HEK293T (cell line): ENCODE measurements around the gene RTCB.
"Not testable (repeated sequence)": the region's sequence is repeated elsewhere in the genome, so short reads cannot be mapped to it uniquely, and the experiment has no call there.

ENCODE experiments used
- CTCF ChIA-PET: fragments of 350-600 bp; formaldehyde crosslinking; extraction: SDS; loops from one replicate; lab custom pipeline; 2021; ENCODE audit warnings: antibody characterized with exemption, inconsistent platforms; lab: Yijun Ruan, JAX
- POLR2A ChIA-PET: fragments of 350-600 bp; formaldehyde crosslinking; extraction: SDS; loops from one replicate; lab custom pipeline; 2020; ENCODE audit warnings: antibody characterized with exemption, inconsistent platforms; lab: Yijun Ruan, JAX
- DNase-seq: peaks from one replicate; pipeline ENCODE4 v3.0.0; 2012; ENCODE audit warnings: mixed read lengths; ENCODE audit errors: extremely low spot score
- ARNT ChIP-seq: fragments of 450-650 bp; IDR thresholded peaks from 2 replicates; pipeline ENCODE4 v1.6.1; 2017; ENCODE audit warnings: mild to moderate bottlenecking
- BHLHE40 ChIP-seq: fragments of 450-650 bp; IDR thresholded peaks from 2 replicates; pipeline ENCODE4 v1.6.1; 2016; ENCODE audit warnings: mild to moderate bottlenecking, moderate library complexity, borderline replicate concordance
- CTBP1 ChIP-seq: fragments of 450-650 bp; IDR thresholded peaks from 2 replicates; pipeline ENCODE4 v1.6.1; 2016; ENCODE audit warnings: borderline replicate concordance
- ELF4 ChIP-seq: fragments of 450-650 bp; IDR thresholded peaks from 2 replicates; pipeline ENCODE4 v1.6.1; 2017; ENCODE audit warnings: antibody characterized with exemption
- FOXA1 ChIP-seq: fragments of 450-650 bp; IDR thresholded peaks from 2 replicates; pipeline ENCODE4 v1.6.1; 2016; ENCODE audit warnings: mild to moderate bottlenecking
- FOXK2 ChIP-seq: fragments of 450-650 bp; IDR thresholded peaks from 2 replicates; pipeline ENCODE4 v1.6.1; 2016; ENCODE audit warnings: mild to moderate bottlenecking
- FOXM1 ChIP-seq: fragments of 450-650 bp; IDR thresholded peaks from 2 replicates; pipeline ENCODE4 v1.6.1; 2017; ENCODE audit warnings: mild to moderate bottlenecking, borderline replicate concordance
- HDGF ChIP-seq: fragments of 450-650 bp; IDR thresholded peaks from 2 replicates; pipeline ENCODE4 v1.6.1; 2017; ENCODE audit warnings: antibody characterized with exemption, borderline replicate concordance
- L3MBTL2 ChIP-seq: fragments of 450-650 bp; conservative IDR thresholded peaks from 2 replicates; pipeline ENCODE4 v1.6.1; 2016; ENCODE audit warnings: mild to moderate bottlenecking
- LEF1 ChIP-seq: fragments of 450-650 bp; IDR thresholded peaks from 2 replicates; pipeline ENCODE4 v1.6.1; 2017; ENCODE audit warnings: mild to moderate bottlenecking, borderline replicate concordance
- NFRKB ChIP-seq: fragments of 450-650 bp; IDR thresholded peaks from 2 replicates; pipeline ENCODE4 v1.6.1; 2016; ENCODE audit warnings: mild to moderate bottlenecking, moderate library complexity
- PKNOX1 ChIP-seq: fragments of 450-650 bp; IDR thresholded peaks from 2 replicates; pipeline ENCODE4 v1.6.1; 2016
- SP1 ChIP-seq: fragments of 450-650 bp; IDR thresholded peaks from 2 replicates; pipeline ENCODE4 v1.6.1; 2017
- SUZ12 ChIP-seq: fragments of 450-650 bp; IDR thresholded peaks from 2 replicates; pipeline ENCODE4 v1.6.1; 2016; ENCODE audit warnings: mild to moderate bottlenecking
- TARDBP ChIP-seq: fragments of 450-650 bp; IDR thresholded peaks from 2 replicates; pipeline ENCODE4 v1.6.1; 2016
- ZNF384 ChIP-seq: fragments of 450-650 bp; IDR thresholded peaks from 2 replicates; pipeline ENCODE4 v1.6.1; 2016

Gene RTCB

DNA sequence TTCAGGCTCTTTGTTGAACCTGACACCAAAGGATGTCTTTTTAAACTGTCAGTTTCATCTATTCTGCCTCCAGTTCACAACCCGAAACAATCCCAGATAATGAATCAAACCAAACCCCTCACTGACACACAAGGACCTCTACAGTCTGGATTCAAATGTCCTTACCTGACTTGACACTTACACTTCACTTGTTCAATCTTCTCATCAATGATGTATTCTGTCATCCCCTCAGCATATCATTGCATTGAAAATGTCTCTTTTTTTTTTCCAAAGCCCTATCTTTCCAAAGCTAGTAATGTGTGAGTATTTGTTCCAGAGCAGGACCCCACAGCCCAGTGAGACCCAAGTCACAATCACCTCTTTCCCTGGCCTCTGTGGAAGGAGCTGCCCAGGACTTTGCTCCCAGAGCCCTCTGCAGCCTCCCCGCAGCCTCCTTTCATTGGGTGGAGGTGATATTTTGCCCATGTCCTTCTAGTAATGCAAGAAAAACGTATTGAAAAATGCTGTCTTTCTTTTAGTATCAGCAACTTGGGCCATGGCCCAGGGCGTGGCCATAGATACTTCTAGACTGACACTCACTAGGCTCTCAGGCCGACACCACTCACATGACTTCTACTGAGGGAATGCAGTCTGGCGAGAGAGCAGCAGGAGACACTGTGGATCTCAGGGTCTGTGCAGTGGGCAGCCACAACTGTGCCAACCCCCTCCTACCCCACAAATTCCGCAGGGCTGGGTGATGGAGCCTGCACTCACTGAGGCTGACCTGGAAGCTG is 36.2 kb downstream of the RTCB start:
- ChIA-PET CTCF (no interaction called here), POLR2A (no interaction called here)
- TF ChIP-seq SP1 (no peak), NFRKB (no peak), FOXA1 (no peak), PKNOX1 (no peak), ARNT (no peak), LEF1 (no peak), SUZ12 (no peak), L3MBTL2 (no peak), BHLHE40 (no peak), ZNF384 (no peak)
- DNase-seq: no peak

DNA sequence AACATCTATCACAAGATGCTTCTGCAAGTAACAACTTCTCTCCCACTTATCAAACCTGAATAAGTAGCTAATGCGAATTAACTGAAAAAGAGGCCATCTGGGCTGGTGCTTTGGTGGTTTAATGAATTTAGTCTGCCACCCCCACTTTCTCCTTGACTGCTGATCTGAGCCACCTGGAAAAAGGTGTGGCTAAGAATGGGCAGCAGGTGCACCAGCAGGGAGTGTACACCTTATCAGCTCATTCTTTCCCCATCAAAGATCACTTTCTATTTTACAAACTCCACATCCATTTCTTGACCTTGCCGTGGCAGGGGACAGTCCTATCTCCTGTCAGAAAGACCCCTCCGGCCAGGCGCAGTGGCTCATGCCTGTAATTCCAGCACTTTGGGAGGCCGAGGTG is 47.8 kb downstream of the RTCB start:
- CTCF ChIA-PET: no interaction called here
- POLR2A ChIA-PET: no interaction called here
- no peak for DNase-seq

GRCh38 chr22:32361257-32361656 is 50.8 kb downstream of the RTCB start:
- DNase-seq: no peak
- ChIA-PET CTCF (no interaction called here), POLR2A (no interaction called here)
- TF ChIP-seq SUZ12 (no peak), FOXK2 (no peak), L3MBTL2 (no peak), CTBP1 (no peak), SP1 (no peak), LEF1 (no peak), ZNF384 (no peak), FOXM1 (no peak), ARNT (no peak), FOXA1 (no peak), TARDBP (no peak), BHLHE40 (no peak), ELF4 (no peak), HDGF (no peak), NFRKB (no peak), PKNOX1 (no peak)

More for the DNA sequence above, 47.8 kb downstream of the RTCB start:
- TF ChIP-seq FOXK2 (no peak), HDGF (no peak), ELF4 (no peak), FOXA1 (no peak), SP1 (no peak), PKNOX1 (no peak), TARDBP (no peak), BHLHE40 (no peak), CTBP1 (no peak), SUZ12 (no peak)

GRCh38 chr22:32360096-32360495 is 52.0 kb downstream of the RTCB start:
- POLR2A ChIA-PET, DNase-seq, CTCF ChIA-PET: not testable (repeated sequence)

DNA sequence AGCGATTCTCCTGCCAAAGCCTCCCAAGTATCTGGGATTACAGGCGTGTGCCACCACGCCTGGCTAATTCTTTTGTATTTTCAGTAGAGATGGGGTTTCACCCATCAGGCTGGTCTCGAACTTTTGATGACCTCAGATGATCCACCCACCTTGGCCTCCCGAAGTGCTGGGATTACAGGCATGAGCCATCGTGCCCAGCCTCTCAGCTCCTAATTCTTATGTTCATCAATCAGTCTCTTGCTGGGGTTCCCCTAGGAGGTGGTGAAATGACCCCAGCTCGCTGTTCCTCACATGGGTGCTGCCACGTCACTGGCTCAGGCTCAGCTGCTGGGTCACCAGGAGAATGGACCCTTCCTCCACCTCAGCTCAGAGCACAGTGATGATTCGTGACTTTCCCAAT is 54.5 kb downstream of the RTCB start, which contains the start of gene RFPL3:
RFPL3 (plus strand) TSS at position 301 of the 400 bp plus-strand sequence. CDS start 205 bp downstream, outside the sequence.
- POLR2A ChIA-PET, DNase-seq: not testable (repeated sequence)
- CTCF ChIA-PET: interaction anchor here (1.3 kb wide), 1 partner anchor 15 kb away, joined by 5 read pairs; no protein-coding TSS in a partner anchor

- no peak for DNase-seq
- TF ChIP-seq PKNOX1 (no peak), BHLHE40 (no peak), L3MBTL2 (no peak), FOXM1 (no peak), NFRKB (no peak), ELF4 (no peak), CTBP1 (no peak), LEF1 (no peak)
- ChIA-PET POLR2A (no interaction called here), CTCF (no interaction called here)
Measured at GRCh38 chr22:32355760-32356159, 56.3 kb downstream of the RTCB start.
